Loucy (cell line): ENCODE data around the gene ACAA2.

Source experiments
- EZH2phosphoT487 ChIP-seq: fragments of 200-600 bp; IDR thresholded peaks from 2 replicates; pipeline ENCODE4 v1.6.1; 2018; ENCODE audit warnings: antibody characterized with exemption, mild to moderate bottlenecking, moderate library complexity, borderline replicate concordance
- TF ChIP-seq, protein P1 (sequence below): fragments of 200-600 bp; sonication (generic); conservative IDR thresholded peaks from 2 replicates; pipeline ENCODE4 v1.5.1; 2014; ENCODE audit warnings: mild to moderate bottlenecking, antibody characterized with exemption, low read length

DNA sequence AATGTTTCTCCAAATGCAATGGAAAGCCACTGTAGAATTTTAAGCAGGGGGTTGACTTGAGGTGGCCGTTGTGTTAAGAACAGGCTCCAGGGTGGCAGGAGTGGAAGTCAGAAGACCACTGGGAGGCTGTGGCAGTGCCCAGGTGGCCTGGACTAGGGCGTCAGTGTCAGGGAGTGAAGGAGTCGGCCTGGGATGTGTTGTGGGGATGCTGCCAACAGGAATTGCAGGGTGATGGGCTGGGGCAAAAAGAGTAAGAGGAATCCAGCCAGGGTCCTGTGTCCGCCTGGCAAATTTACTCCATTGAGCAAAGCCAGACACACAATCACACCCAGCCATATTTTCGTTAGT is 55.1 kb downstream of the ACAA2 start:
- TF ChIP-seq, protein P1, sequence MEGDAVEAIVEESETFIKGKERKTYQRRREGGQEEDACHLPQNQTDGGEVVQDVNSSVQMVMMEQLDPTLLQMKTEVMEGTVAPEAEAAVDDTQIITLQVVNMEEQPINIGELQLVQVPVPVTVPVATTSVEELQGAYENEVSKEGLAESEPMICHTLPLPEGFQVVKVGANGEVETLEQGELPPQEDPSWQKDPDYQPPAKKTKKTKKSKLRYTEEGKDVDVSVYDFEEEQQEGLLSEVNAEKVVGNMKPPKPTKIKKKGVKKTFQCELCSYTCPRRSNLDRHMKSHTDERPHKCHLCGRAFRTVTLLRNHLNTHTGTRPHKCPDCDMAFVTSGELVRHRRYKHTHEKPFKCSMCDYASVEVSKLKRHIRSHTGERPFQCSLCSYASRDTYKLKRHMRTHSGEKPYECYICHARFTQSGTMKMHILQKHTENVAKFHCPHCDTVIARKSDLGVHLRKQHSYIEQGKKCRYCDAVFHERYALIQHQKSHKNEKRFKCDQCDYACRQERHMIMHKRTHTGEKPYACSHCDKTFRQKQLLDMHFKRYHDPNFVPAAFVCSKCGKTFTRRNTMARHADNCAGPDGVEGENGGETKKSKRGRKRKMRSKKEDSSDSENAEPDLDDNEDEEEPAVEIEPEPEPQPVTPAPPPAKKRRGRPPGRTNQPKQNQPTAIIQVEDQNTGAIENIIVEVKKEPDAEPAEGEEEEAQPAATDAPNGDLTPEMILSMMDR = no peak
- TF ChIP-seq EZH2phosphoT487 = no peak
